ENCODE results near the gene FNDC8.
"Not testable (repeated sequence)": the region's sequence is repeated elsewhere in the genome, so short reads cannot be mapped to it uniquely, and the experiment has no call there.

The FNDC8 gene

DNA sequence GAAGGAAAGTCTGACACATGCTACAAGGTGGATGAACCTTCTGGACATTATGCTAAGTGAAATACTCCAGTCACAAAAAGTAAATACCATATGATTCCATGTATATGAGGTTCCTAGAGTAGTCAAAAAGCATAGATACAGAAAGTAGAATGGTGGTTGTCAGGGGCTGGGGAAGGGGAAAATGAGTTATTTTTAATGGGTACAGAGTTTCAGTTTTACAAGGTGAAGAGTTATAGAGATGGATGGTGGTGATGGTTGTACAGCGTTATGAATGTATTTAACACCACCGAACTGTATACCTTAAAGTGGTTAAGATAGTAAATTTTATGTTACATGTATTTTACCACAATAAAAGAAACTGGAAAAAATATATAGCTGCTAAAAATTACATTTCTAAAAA is 19.7 kb upstream of the FNDC8 start:
- DNase-seq (ENCODE audit: extremely low spot score): no peak
- POLR2A ChIA-PET: no interaction called here
- CTCF ChIA-PET: interaction anchor here (2.7 to 3.3 kb wide), 2 partner anchors 12 to 18 kb away, joined by 15 to 21 read pairs; partner anchors contain the start of gene RAD51D
- TF ChIP-seq, protein P1, sequence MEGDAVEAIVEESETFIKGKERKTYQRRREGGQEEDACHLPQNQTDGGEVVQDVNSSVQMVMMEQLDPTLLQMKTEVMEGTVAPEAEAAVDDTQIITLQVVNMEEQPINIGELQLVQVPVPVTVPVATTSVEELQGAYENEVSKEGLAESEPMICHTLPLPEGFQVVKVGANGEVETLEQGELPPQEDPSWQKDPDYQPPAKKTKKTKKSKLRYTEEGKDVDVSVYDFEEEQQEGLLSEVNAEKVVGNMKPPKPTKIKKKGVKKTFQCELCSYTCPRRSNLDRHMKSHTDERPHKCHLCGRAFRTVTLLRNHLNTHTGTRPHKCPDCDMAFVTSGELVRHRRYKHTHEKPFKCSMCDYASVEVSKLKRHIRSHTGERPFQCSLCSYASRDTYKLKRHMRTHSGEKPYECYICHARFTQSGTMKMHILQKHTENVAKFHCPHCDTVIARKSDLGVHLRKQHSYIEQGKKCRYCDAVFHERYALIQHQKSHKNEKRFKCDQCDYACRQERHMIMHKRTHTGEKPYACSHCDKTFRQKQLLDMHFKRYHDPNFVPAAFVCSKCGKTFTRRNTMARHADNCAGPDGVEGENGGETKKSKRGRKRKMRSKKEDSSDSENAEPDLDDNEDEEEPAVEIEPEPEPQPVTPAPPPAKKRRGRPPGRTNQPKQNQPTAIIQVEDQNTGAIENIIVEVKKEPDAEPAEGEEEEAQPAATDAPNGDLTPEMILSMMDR (IDR thresholded peaks at IDR 0.05; ENCODE audit: control extremely low read depth, extremely low read depth, low read depth, missing control alignments): no peak

DNA sequence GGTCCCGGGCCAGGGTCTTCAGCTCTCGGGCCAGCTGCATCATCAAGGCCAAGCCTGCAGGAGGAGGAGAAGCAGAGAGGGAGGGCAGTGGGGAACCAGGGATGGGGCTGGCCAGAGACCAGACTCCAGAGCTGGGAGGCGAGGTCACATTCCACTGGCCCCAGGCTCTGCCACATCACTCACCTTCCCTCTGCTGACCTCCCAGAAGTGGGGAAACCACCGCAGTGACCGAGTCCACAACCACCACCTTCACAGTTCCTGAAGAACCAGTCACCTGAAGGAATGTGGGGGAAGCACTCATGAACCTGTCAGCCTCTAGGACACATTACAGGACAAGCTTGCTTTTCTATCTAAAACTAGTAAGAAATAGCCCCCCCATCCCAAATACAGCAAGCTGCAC is 18.1 kb upstream of the FNDC8 start:
- TF ChIP-seq, protein P1 (IDR thresholded peaks at IDR 0.05; ENCODE audit: control extremely low read depth, extremely low read depth, low read depth, missing control alignments): no peak
- no peak for DNase-seq (ENCODE audit: extremely low spot score)
- ChIA-PET POLR2A (no interaction called here), CTCF (interaction anchor here (1.5 to 3.3 kb wide), 3 partner anchors 11 to 16 kb away, joined by 6 to 21 read pairs (median 15); partner anchors contain the start of gene RAD51D)

DNA sequence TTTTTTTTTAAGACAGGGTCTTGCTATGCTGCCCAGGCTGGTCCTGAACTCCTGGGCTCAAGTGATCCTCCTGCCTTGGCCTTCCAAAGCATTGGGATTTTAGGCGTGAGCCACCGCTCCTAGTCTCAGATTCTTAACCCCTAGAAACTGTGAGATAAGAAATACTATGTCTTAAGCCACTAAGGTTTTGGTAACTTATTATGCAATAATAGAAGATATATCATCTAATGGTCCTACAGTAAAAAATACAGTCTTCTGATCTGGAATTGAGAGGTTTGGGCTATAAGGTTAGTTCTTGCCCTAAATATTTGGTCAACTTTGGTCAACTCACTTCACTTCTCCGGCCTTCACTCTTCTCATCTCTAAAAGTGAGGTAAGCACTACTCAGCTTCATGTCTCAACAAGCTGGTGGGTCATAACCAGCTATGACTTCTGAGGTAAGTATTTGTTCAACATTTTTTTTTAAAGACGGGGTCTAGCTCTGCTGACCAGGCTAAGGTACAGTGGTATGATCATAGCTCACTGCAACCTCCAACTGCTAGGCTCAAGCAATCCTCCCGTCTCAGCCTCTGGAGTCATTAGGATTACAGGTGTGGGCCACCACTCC is 16.5 kb upstream of the FNDC8 start:
- ChIA-PET CTCF (interaction anchor here (2.3 to 3.3 kb wide), 2 partner anchors 15 kb away, joined by 17 to 21 read pairs; partner anchors contain the start of gene RAD51D), POLR2A (no interaction called here)
- no peak for DNase-seq (ENCODE audit: extremely low spot score)
- TF ChIP-seq, protein P1 (IDR thresholded peaks at IDR 0.05; ENCODE audit: control extremely low read depth, extremely low read depth, low read depth, missing control alignments): no peak

DNA sequence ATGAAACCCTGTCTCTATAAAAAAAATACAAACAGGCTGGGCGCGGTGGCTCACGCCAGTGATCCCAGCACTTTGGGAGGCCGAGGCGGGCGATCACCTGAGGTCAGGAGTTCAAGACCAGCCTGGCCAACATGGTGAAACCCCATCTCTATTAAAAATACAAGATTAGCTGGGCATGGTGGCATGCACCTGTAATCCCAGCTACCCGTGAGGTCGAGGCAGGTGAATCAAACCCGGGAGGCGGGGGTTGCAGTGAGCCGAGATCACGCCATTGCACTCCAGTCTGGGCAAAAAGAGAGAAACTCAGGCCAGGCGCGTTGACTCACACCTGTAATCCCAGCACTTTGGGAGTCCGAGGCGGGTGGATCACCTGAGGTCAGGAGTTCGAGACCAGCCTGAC is 10.6 kb upstream of the FNDC8 start:
- DNase-seq (ENCODE audit: extremely low spot score); POLR2A ChIA-PET: not testable (repeated sequence)
- CTCF ChIA-PET: interaction anchor here (0.9 to 3.1 kb wide), 3 partner anchors 8 to 21 kb away, joined by 3 to 8 read pairs (median 6); partner anchors contain the start of gene RAD51D

DNA sequence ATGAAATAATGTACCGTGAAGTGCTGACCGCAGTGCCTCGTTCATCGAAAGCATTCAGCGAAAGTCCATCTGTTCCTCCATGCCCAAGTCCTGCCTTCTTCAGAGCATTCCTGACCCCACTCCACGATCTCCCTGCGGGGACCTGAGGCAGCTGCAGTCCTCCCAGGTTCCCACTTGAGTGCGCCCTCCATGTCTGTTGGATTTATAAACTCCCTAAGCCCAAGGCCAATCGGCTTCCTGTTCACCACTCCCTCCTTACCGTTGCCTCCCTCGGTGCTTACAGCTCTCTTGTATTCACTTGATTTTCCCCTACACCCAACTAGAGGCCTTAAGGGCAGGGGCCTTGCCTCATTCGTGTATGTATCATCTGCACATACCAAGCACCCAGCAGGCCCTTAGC is 4.6 kb upstream of the FNDC8 start:
- ChIA-PET CTCF (interaction anchor here (7.2 kb wide), 1 partner anchor 120 kb away, joined by 155 read pairs; no protein-coding TSS in a partner anchor), POLR2A (no interaction called here)
- TF ChIP-seq, protein P1 (IDR thresholded peaks at IDR 0.05; ENCODE audit: control extremely low read depth, extremely low read depth, low read depth, missing control alignments): no peak
- DNase-seq (ENCODE audit: extremely low spot score): no peak

DNA sequence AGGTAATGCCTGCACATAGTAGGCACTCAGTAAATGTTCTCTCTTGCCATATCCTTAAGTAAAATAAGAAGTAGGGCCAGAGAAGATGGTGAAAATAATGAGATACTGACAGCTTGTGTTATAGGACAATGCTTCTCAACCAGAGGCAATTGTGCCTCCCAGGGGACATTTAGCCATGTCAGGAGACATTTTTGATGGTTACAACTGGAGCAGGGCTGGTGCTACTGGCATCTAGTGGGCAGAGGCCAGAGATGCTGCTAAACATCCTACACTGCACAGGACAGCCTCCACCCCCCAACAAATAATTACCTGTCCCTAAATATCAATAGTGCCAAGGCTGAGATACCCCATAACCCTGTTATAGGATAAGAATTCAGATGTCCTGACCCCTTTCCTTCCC is 3.4 kb upstream of the FNDC8 start:
- POLR2A ChIA-PET: no interaction called here
- TF ChIP-seq, protein P1 (IDR thresholded peaks at IDR 0.05; ENCODE audit: control extremely low read depth, extremely low read depth, low read depth, missing control alignments): peak; percentile 46
- peak; percentile 46 for DNase-seq (ENCODE audit: extremely low spot score)
- CTCF ChIA-PET: interaction anchor here (0.7 to 7.2 kb wide), 9 partner anchors 11 to 630 kb away, joined by 3 to 155 read pairs (median 17); partner anchors contain the start of gene NLE1

Data from GM10248 (cell line).